Smooth muscle cell (in vitro differentiated cells): ENCODE data around the gene OR52N1. TPM values are rescaled to one million over a fixed set of nuclear protein-coding genes. Genes with fewer than 3 reads are reported as not detected.

Experiments used
- DNase-seq: peaks from one replicate; lab custom pipeline; 2025; ENCODE audit not compliant: unreplicated experiment; lab: John Stamatoyannopoulos, UW
- H2AFZ ChIP-seq: fragments of 200-600 bp; sonication (generic); 2 replicates; pipeline ENCODE4 v1.6.0; 2016; ENCODE audit warnings: antibody characterized with exemption, low read depth, mild to moderate bottlenecking
- H3F3A ChIP-seq: fragments of 200-600 bp; sonication (generic); 2 replicates; pipeline ENCODE4 v1.6.0; 2017; ENCODE audit warnings: antibody characterized with exemption, low read depth
- H3K27ac ChIP-seq: fragments of 200-600 bp; sonication (generic); 2 replicates; pipeline ENCODE4 v1.5.1; 2016; ENCODE audit warnings: low read depth, mild to moderate bottlenecking
- H3K27me3 ChIP-seq: fragments of 200-600 bp; sonication (generic); 2 replicates; pipeline ENCODE4 v1.6.1; 2016; ENCODE audit warnings: low read depth, mild to moderate bottlenecking
- H3K36me3 ChIP-seq: fragments of 200-600 bp; sonication (generic); 2 replicates; pipeline ENCODE4 v1.5.1; 2016; ENCODE audit warnings: low read depth
- H3K4me1 ChIP-seq: fragments of 200-600 bp; sonication (generic); 2 replicates; pipeline ENCODE4 v1.5.1; 2016; ENCODE audit warnings: low read depth
- H3K4me2 ChIP-seq: fragments of 200-600 bp; sonication (generic); 2 replicates; pipeline ENCODE4 v1.6.0; 2016; ENCODE audit warnings: mild to moderate bottlenecking
- H3K4me3 ChIP-seq: fragments of 200-600 bp; sonication (generic); 2 replicates; pipeline ENCODE4 v1.5.1; 2016; ENCODE audit warnings: mild to moderate bottlenecking
- H3K79me2 ChIP-seq: fragments of 200-600 bp; sonication (generic); 2 replicates; pipeline ENCODE4 v1.6.0; 2016; ENCODE audit warnings: low read depth, mild to moderate bottlenecking
- H3K9ac ChIP-seq: fragments of 200-600 bp; sonication (generic); 2 replicates; pipeline ENCODE4 v1.6.0; 2016; ENCODE audit warnings: low read depth
- H3K9me3 ChIP-seq: fragments of 200-600 bp; sonication (generic); replicated peaks from 2 replicates; pipeline ENCODE4 v1.5.1; 2016; ENCODE audit warnings: low read depth
- H4K20me1 ChIP-seq: fragments of 200-600 bp; sonication (generic); 2 replicates; pipeline ENCODE4 v1.6.0; 2016; ENCODE audit warnings: low read depth
- CTCF ChIP-seq: fragments of 200-600 bp; sonication (generic); IDR thresholded peaks from 2 replicates; pipeline ENCODE4 v1.5.1; 2017; ENCODE audit warnings: borderline replicate concordance, mild to moderate bottlenecking, antibody characterized with exemption; ENCODE audit not compliant: insufficient read depth, poor library complexity, severe bottlenecking
- WGBS: methylation state at CpG from one replicate; pipeline ENCODE4 v1.1.7; 2016; ENCODE audit warnings: low lambda C conversion rate; 5-methylcytosine and 5-hydroxymethylcytosine counted together
- polyA plus RNA-seq: library from polyadenylated mRNA; unstranded; fragments of >200 nt; fragmentation: Nextera tagmentation; extraction: Ambion mirVana; gene quantifications from 2 replicates; pipeline ENCODE4 v1.2.1, GENCODE V29; 2016
- total RNA-seq: library from RNA; depleted of rRNA; stranded (reverse); fragments of >200 nt; gene quantifications from 2 replicates; pipeline ENCODE4 v1.2.3, GENCODE V29; 2014

Gene OR52N1
- total and polyA plus RNA-seq, 2 experiments from 2014 or later: not detected

DNA sequence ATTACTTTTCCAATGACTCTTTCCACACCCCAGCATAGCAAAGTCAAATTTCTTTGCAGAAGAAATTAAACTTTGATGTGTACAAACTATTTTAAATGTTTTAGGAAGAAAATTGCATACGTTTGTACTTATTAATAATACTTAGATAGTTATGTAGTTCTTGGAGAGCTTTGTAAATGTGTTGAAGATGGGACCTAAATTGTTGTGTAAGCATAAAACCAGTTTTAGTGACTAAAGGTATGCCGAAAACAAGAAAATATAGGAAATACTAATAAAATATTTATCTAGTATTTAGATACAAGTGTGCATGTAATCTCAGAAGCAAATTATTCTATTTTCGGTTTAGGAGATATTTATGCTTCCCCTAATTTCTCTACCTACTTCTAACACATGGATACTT lies 41.2 kb downstream of the OR52N1 start:
- WGBS: 84% methylated on average over 3 of the region's 3 CpGs
- H3K4me2 ChIP-seq: no peak overlapping the region
- no peaks in the 10 kb centered on the region for H3K4me1 ChIP-seq
- H3K27ac ChIP-seq: no peak overlapping the region
- no peaks in the 10 kb centered on the region for H4K20me1 ChIP-seq
- no peak for TF ChIP-seq CTCF
- no peaks in the 10 kb centered on the region for H3F3A ChIP-seq
- H3K79me2 ChIP-seq: no peaks in the 10 kb centered on the region
- H3K36me3 ChIP-seq: no peaks in the 10 kb centered on the region
- H3K9me3 ChIP-seq: no peaks in the 10 kb centered on the region
- DNase-seq: no peak
- no peak overlapping the region for H3K4me3 ChIP-seq
- H3K27me3 ChIP-seq: no peaks in the 10 kb centered on the region
- H3K9ac ChIP-seq: no peak overlapping the region
- no peak overlapping the region for H2AFZ ChIP-seq

- Histone ChIP-seq H3K4me3 (no peak overlapping the region), H3K36me3 (no peaks in the 10 kb centered on the region), H3K27ac (no peak overlapping the region), H4K20me1 (no peaks in the 10 kb centered on the region), H3K9me3 (no peaks in the 10 kb centered on the region), H3K9ac (no peak overlapping the region), H3K79me2 (no peaks in the 10 kb centered on the region), H3K4me2 (no peak overlapping the region), H2AFZ (no peak overlapping the region), H3K27me3 (no peaks in the 10 kb centered on the region), H3F3A (no peaks in the 10 kb centered on the region), H3K4me1 (no peaks in the 10 kb centered on the region)
- 100% methylated on average over 3 of the region's 3 CpGs for WGBS
- DNase-seq: no peak
- TF ChIP-seq CTCF: no peak
These were observed 44.5 kb downstream of the OR52N1 start for GRCh38 chr11:5746614-5747013.

DNA sequence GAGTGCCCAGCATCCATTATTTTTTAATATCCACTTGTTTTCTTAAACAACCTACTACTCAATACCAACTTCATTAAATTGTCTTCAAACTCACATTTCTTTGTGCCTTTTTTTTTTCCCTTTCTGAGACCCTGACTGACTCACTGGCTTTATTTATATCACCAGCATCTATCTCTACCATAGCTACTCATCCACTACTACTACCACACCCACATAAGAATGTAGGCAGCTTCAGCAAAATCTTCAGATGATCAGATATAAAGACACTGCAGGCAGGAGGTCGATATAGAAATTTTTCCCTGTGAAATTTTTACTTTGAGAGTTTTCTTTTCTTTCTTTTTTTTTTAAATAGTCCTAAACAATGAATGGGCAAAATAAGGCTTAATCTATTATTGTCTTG lies 52.6 kb downstream of the OR52N1 start:
- no peaks in the 10 kb centered on the region for H3K4me1 ChIP-seq
- no peak overlapping the region for H3K9ac ChIP-seq
- no peaks in the 10 kb centered on the region for H3K79me2 ChIP-seq
- H3F3A ChIP-seq: no peaks in the 10 kb centered on the region
- H3K36me3 ChIP-seq: no peaks in the 10 kb centered on the region
- H3K27ac ChIP-seq: no peak overlapping the region
- no peak overlapping the region for H3K4me3 ChIP-seq
- no peak overlapping the region for H3K4me2 ChIP-seq
- WGBS: 73% methylated on average over 1 of the region's 1 CpG
- no peak for DNase-seq
- TF ChIP-seq CTCF: no peak
- no peaks in the 10 kb centered on the region for H4K20me1 ChIP-seq
- H3K27me3 ChIP-seq: no peaks in the 10 kb centered on the region
- no peaks in the 10 kb centered on the region for H3K9me3 ChIP-seq
- H2AFZ ChIP-seq: no peak overlapping the region

DNA sequence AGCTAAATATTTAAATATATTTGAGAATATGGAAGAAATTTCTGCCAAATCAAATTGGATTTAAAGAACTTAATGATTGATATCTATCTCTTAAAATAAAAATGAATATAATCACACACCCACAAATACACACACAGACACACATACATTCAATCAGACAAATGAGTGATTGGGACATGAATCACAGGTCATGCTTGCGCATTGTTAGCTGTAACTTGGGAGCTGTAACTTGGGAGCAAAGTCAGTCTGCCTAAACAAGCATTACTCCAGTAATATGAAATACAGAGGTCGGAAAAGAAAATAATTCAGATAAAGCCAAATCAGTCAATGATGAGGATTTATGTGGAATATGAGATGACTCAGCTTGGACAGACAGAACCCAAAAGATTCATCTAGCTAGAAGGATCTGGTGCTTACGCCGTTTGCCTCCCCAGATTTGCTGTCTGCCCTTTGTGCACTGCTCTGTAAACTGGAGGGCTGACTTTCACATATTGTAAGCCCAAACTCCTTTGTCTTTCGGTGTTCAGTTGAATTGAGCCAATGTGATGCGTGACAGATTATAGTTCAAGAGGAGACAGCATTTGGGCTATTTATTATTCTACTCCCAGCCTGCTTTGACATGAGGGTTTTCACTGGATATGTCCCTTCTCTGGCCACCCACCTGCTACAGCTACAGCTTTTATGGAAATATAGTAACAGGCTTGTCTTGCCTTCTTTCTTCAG lies 53.2 kb downstream of the OR52N1 start:
- DNase-seq: no peak
- WGBS: 89% methylated on average over 6 of the region's 6 CpGs
- TF ChIP-seq CTCF: no peak

More for the DNA sequence above, 53.2 kb downstream of the OR52N1 start:
- Histone ChIP-seq H3K36me3 (no peaks in the 10 kb centered on the region), H3K27ac (no peak overlapping the region), H3K9me3 (no peaks in the 10 kb centered on the region), H3K79me2 (no peaks in the 10 kb centered on the region), H3K4me2 (no peak overlapping the region), H3F3A (no peaks in the 10 kb centered on the region), H3K9ac (no peak overlapping the region), H4K20me1 (no peaks in the 10 kb centered on the region), H3K4me3 (no peak overlapping the region), H3K27me3 (no peaks in the 10 kb centered on the region), H3K4me1 (no peaks in the 10 kb centered on the region), H2AFZ (no peak overlapping the region)
